Activated T-helper 1 cell treated with Interleukin-2 at 50 U/mL for 16 hours (primary cell): ENCODE results near the gene KPNA1.

Experiments
- DNase-seq: peaks from one replicate; pipeline ENCODE4 v3.0.0-alpha.2; 2020; ENCODE audit warnings: low read depth

KPNA1 gene

DNA sequence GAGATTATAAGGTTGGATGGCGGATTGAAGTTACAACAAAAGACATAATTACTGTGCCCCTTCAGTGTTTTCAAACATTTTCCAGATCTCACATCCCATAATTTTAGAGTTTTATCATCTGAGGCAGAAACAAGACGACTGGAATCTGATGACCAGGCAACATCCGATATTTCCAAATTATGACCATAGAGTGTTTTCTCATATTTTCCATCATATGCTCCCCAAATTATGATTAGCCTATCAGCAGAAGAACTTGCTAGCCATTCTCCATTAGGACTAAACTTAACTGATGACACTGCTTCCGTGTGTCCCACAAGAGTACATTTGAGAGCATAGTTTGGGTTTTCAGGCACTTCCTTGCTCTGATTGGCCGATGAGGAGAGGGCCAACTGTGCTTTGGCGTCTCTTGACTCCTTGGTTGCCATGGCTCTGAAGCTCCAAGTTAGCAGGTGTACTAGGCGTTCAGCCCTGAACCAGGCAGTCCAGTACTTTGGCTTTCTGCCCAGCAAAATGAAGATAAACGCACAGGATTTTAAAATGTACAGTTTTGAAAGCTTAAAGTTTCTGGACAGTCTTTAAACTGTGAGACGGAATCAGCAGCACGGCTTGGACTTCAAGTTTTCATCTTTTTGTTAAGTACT is 99.5 kb downstream of the KPNA1 start:
- DNase-seq, result no peak

DNA sequence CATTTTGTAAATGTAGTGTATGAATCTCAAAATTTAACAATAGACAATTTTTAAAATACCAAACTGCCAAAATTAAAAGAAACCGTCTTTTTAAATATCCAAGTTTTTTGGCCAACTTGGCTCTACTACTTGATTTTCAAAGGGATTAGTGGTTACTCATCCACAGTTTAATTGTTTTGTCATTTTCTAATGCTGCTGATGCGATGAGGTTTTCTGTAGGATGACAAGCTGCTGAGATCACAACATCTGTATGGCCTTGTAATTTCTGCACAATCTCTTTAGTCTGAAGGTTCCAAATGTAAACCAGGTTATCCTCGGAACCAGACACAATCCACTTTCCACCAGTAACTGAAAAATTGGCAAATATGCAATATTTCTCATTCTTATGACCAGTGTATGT is 100.3 kb downstream of the KPNA1 start:
- no peak for DNase-seq

DNA sequence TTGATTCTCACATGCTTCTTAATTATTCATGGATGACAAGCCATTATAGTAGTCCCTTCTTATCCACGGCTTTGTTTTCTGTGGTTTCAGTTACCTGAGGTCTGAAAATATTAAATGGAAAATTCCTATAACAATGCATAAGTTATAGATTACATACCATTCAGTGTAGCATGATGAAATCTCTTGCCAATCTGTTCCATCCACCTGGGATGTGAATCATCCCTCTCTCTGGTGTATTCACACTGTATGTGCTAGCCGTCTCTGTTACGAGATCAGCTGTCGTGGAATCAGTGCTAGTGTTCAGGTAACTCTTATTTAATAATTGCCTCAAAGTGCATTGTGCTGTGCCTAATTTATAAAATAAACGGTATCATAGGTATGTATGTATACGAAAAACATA is 104.1 kb downstream of the KPNA1 start:
- DNase-seq, result no peak

DNA sequence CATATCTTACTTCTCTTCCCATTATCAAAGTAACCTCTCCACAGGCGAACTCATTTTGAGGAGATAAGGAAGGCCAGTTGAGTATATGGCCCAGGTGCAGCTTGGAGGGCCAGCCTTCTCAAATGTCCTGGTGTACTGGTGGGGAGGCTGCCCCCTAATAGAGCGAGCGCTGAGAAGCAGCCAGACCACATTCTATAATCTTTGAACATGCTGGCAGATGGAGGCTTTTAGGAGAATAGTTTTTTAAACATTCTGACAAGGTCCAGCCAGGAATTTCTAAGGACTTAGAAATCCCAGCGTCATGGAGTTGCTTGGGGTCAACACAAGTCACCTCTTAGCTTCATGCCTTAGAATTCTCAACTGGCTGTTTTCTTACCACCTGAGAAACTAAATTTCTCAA is 104.6 kb downstream of the KPNA1 start:
- no peak for DNase-seq

DNA sequence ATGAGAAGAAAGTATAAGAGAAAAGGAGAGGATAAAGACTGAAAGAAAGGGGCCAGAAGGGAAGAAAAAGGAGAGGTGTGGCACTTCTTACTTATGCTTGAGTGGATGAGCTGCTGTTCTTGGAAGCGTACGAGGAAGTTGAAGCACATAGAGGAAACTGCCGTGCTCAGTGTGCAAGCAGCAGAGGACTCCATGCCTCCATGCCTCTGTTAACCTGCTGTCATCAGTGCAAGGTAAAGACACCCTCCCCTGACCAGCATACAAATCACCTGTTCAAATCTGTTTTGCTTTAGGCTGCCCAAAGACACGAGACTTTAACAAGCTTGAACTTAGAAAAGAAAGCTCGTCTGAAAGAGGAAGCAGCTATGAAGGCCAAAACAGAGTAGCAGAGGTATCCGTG is 105.3 kb downstream of the KPNA1 start:
- no peak for DNase-seq

DNA sequence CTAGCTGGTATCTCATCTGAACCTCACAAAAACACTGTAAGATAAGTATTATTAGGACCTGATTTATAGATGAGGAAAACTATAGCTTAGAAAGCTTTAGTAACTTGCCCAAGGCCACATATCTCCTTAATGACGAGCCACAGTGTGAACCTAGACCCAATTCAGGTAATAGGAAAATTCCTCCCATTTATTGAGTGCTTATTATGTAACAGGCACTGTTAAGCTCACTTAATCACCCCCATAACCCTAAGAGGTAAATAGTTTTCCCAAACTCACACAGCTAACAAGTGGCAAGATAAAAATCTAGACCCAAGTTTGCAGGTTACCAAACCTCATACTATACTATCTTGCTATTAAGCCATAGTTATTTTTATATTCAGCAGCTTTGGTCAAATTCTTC is 106.8 kb downstream of the KPNA1 start:
- DNase-seq, result no peak

DNA sequence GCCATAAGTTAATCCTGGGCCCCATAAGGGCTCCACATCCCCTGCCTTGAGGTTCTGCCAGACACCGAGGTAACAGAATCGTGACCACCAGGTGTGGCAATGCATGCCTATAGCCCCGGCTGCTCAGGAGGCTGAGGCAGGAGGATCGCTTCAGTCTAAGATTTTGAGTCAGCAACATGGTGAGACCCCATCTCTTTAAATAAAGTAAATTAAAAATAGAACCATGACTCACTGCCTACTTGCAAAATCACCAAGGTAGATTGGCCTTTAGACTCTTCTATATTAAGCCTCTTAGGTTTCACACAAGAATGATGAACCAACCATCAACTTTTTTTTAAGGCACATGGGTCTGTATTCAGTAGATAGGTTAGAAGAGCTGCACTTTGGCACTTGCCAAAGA is 108.5 kb downstream of the KPNA1 start:
- DNase-seq, result no peak

DNA sequence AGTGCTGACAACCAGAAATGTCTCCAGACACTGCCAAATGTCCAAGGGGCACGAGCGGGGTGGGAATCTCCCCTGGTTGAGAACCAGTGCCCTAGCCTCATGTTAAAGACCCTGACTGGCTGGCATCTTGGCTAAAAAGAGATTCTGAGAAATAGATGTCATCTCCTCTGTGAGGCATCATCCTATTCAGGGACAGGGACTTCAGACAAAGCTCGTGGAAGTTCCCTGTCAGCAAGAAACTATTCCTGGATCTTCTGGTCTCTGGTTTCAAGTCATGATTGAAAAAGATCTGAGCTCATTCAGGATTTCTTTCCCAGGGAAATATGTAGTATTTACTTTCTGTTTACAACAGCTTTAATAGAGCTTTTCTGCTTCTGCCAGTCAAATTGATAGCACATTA is 109.7 kb downstream of the KPNA1 start:
- DNase-seq, result no peak

DNA sequence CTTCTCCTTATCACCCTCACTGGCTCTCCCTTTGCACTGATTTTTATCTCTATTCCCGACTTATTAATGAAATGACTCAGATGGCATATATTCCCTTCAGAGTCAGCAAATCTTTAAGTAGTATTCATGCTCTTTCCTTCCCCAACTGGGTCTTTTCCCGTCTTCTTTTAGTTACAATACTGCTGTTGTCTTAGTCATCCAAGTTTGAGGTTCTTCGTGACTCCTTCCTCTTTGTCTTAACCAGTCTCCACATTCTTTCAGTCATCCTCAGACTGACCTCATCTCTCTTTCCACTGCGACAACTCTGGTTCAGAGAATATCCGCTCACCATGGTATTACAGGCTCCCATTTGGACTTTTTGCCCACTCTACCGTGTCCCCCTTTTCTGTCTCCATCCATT is 111.2 kb downstream of the KPNA1 start:
- DNase-seq, result no peak

DNA sequence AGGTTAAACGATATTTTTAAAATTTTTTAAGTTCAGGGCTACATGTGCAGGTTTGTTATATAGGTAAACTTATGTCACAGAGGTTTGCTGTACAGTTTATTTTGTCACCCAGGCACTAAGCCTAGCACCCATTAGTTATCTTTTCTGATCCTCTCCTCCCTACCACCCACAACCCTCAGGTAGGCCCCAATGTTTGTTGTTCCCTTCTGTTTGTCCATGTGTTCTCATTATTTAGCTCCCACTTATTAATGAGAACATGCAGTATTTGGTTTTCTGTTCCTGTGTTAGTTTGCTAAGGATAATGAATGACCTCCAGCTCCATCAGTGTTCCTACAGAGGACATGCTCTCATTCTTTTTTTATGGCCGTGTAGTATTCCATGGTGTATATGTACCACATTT is 115.8 kb downstream of the KPNA1 start:
- DNase-seq, result no peak

DNA sequence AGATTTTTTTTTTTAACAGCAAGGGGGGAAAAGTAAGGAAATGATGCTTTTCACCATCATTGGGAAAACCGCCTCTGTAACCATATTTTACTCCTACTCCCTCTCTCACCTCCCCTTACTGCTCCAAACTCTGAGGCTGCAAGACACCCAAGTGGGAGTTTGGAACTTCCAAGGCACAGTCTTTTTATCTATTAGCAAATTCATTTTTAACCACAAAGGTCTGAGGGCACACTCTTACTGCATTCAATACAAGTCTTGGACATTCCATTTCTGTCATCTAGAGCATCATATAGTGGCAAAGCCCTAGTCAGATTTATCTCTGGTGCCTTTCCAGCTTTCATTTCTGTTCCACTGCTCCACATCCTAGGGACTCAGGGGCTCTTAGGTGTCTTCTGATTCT is 117.5 kb downstream of the KPNA1 start:
- no peak for DNase-seq

DNA sequence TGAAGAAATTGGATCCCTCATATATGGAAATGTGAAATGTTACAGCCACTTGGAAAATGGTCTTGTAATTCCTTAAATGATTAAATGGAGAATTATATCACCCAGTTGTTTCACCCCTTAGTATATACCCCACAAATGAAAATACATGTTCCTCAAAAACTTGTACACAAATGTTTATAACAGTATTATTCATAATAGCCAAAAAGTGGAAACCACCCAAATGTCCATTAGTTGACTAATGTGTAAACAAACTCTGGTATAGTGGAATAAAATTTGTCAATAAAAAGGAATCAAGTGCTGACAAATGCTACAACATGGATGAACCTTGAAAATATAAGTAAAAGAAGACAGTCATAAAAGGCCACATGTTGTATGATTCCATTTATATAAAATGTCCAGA is 118.2 kb downstream of the KPNA1 start:
- no peak for DNase-seq

DNA sequence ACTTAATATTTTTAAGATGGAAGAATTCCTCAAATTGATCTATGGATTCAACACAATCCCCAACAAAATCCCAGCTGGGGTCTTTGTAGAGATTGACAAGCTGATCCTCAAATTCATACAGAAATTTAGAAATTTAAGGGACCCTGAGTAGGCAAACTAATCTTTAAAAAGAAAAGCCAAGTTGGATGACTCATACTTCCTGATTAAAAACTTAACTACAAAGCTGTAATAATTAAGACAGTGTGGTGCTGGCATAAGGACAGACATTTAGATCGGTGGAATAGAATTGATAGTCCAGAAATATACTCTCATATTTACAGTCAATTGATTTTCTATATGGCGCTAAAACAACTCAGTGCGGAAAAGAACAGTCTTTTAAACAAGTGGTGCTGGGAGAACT is 119.2 kb downstream of the KPNA1 start:
- DNase-seq, result no peak

DNA sequence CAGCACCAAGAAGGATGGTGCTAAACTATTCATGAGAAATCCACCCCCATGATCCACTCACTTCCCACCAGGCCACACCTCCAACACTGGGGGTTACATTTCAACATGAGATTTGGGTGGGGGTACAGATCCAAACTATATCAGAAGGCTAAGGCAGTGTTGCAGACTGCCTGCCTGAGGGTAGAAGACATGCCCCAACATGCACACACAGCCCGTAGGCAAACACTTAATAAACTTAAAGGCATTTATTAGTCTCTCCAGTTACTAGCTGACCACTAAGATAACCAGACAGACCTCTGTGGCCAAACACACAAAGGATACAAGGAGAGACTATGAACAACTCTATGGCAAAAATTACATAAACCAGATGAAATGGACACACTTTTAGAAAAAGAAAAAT is 120.6 kb downstream of the KPNA1 start:
- no peak for DNase-seq

DNA sequence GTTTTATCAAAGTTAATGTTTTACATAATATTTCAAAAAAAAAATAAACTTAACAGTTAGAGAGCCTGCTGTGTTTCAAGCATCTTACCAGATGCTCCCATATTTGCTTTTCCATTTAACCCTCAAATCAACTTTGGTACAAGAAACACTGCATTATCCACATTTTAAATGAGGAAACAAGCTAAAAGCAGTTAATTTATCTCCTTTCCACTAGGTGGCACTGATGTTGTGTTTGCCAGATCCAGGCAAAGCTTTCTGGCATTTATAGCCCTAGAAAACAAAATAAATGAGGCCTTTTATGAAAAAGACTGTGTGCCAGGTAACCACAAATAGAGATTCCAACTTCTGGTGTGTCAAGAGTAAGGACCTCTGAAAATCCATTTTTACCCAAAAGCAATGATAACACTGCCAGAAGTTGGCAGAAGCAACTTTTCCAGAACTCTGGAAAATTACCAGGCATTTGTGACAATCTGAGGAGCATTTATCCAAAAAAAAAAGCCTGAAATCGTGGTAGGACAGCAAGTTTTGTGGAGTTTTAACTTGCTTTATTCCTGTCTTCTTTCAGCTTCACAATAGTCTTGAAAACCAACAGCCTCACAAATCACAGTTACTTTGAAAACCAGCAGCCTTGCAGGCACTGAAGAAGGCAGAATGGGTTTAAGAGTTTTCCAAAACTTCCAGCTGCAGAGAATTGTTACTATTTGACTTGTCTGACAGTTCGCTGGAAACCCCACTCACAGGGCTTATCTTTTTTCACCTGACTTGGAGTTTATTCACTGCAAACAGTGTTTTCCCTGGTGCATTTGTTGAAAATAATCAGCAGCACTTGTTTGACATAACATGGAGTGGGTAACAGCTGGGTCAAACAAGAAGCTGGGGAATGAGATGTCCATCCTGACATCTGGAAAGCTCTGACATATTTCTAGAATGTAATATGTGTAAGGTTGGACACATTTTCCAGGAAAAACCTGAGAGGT is 121.6 kb downstream of the KPNA1 start:
- no peak for DNase-seq

DNA sequence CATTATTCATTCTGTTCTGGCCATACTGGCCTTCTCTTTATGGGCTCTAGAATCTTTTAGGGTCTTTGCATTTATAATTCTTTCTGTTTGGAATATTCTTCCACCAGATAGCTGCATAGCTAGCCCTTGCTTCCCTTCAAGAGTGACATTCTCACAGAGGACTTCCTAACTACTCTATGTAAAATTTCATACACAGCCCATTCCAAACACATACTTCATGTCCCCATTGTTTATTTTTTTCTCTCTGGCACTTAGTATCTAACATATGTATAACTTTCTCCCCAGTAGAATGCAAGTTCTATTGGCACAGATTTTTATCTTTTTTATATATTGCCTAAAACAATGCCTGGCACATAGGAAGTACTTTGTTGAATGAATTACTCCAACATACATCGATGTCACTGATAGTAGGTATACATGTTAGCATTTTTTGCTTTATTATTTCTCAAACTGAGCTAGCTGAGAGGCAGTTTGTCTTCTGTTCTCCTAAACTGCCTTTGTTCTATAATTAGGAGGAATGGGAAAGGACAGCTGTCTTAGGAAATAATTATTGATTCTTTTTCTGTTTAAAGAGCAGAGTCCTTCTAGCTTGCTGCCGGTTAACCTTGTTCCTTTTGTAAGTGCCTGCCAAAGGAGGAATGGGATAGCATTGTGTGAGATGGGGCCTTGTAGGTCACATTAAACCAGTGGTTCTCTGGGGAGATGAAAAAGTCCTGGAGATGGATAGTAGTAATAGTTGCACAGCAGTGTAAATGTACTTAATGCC is 122.9 kb downstream of the KPNA1 start:
- DNase-seq, result no peak

DNA sequence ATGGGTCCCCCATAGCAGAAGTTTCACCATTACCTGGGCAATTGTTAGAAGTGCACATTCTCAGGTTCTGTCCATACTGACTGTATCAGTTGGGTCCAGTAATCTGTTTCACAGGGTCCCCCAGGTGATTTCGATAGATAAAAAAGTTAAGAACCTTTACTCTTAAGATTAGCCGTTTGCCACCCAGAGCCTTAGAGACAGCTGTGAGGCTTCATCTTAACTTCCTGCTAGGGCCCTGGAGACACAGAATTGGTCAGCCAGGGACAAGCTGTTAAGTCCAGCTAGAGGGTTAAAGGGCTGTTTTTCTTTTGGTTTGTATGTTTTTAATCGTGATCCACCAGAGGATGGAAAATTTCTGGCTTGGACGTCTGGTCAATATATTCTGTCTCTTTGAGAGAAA is 124.1 kb downstream of the KPNA1 start:
- DNase-seq, result no peak

DNA sequence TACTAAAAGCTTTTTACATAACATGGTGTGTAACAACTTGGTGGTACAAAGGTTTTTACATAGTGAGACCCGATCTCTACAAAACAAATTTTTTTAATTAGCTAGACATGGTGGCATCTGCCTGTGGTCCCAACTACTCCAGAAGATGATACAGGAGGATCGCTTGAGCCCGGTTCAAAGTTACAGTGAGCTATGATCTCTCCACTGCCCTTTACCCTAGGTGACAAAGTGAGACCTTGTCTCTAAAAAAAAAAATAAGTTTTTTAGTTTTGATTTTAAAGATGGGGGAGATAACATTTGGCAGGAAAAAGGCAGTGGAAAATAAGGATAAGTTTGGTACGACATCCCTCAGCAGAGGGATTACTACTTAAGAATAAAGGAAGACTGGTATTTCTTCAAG is 124.8 kb downstream of the KPNA1 start:
- DNase-seq, result no peak

DNA sequence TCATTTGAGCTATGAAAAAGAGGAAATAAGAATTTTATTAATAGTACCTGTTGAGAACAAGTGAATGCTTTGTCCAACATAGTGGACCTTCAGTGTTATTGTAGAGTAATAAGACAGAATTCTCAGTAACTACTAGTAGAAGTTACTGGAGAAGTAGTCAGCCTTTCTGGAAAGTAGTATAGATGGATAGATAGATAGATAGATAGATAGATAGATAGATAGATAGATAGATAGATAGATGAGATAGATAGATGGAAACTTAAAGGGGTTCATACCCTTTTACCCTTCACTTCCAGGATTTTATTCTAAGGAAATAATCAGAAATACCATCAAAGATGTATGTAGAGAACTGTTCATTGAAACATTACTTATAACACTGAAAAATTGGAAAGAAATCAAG is 125.5 kb downstream of the KPNA1 start:
- DNase-seq, result no peak

DNA sequence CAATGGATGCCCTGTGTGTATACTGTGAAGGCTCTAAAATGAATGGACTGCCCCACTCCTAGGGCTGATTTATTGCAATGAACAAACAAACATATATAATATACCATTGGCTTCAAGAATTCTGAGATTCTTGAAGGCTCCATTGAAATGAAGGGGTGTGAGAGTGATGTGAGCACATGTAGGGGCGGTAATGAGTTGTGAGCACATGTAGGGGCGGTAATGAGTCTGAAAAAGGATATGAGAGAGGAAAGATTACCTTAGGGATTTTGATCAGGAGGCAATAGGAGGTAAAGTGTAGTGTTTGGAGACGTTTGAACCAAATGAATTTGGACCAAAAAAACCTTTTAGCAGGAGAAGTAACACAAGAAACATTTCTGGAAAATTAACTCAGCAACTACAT is 127.0 kb downstream of the KPNA1 start:
- no peak for DNase-seq

DNA sequence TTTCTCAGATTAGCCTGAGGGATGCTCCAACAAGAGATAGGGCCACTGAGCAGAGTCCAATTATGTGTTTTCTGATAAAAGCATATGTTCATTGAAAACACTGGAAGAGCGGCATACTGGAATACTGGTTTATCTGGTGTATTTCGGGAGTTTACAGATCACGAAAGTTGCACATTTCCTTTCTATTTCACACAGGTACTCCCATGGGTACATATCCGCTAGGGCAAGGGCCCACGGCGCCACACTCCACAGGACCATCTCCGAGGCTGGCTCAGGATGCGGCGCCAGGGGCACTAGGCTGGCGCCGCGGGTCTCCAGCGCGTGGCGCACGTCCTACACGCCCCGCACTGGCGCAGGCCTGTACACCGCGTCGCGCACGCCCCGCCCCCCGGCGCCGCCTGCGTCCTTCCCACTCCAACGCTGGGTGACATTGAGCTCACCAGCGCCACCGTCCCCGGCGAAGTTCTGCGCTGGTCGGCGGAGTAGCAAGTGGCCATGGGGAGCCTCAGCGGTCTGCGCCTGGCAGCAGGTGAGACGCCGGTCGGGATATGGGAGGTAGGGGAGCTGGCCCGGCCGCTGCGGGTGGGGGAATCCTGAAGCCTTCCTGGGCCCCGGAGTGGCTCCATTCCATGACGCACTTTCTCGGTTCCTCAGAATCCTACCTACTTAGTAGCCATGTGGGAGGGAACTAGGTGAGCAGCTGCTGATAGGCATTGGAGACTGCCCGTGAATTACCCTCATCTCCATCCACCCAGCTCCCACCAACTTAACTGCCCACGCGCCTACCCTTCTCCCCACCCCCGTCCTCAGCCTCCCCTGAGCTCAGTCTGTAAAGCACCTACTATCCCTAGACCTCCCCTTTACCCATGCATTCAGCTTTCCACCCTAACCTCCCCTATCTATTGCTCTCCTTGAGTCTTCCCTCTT is 130.7 kb downstream of the KPNA1 start, which contains the start of gene FAM162A:
Gene FAM162A, plus strand, starts transcription at position 412 of the 927 bp plus-strand sequence. Its CDS starts 84 bp downstream, at position 496.
- DNase-seq, result peak; percentile 92
